ENCODE results near the gene PRIM2. TPM values are rescaled to one million over a fixed set of nuclear protein-coding genes. Genes with fewer than 3 reads are reported as not detected.
A peak's percentile ranks its signal among the peaks of the same experiment; 100 is the strongest.
"Not testable (repeated sequence)": the region's sequence is repeated elsewhere in the genome, so short reads cannot be mapped to it uniquely, and the experiment has no call there.

The PRIM2 gene
- total and polyA plus RNA-seq, 9 of the 15 experiments (the other 6 are each of a cell fraction or from before 2014, with no cell fraction given), result 19.8 to 57.5 (median 33.4) TPM

DNA sequence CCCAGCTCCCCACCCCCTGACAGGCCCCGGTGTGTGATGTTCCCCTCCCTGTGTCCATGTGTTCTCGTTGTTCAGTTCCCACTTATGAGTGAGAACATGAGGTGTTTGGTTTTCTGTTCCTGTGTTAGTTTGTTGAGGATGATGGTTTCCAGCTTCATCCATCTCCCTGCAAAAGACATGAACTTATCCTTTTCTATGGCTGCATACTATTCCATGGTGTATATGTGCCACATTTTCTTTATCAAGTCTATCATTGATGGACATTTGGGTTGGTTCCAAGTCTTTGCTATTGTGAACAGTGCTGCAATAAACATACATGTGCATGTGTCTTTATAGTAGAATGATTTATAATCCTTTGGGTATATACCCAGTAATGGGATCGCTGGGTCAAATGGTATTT lies 148.5 kb downstream of the PRIM2 start:
- FAIRE-seq; H4K20me1 ChIP-seq (replicated peaks; ENCODE audit: control insufficient read depth, insufficient read depth, low read length); BruUV-seq (replicated peaks); H2AFZ ChIP-seq (ENCODE audit: low read depth, low read length); H3K9me1 ChIP-seq (ENCODE audit: control insufficient read depth, insufficient read depth, low read length); intact Hi-C loops (cut with micrococcal nuclease); H3K27ac ChIP-seq (ENCODE audit: extremely low read depth, low read depth, low read length); POLR2A ChIA-PET; in situ Hi-C loops (cut with MboI); H3K79me2 ChIP-seq (ENCODE audit: control insufficient read depth, insufficient read depth, low read length); H3K4me2 ChIP-seq (ENCODE audit: insufficient read depth, low read length); H3K36me3 ChIP-seq (ENCODE audit: control insufficient read depth, insufficient read depth, low read length); CTCF ChIA-PET (ENCODE audit: low intra/inter-chr PET ratio); ATAC-seq; H3K27me3 ChIP-seq (ENCODE audit: control insufficient read depth in 2 of 2, insufficient read depth in 2 of 2, low read length in 2 of 2); H3K9me3 ChIP-seq (replicated peaks; ENCODE audit: control insufficient read depth, insufficient read depth, low read depth, low read length); H3K9ac ChIP-seq (ENCODE audit: insufficient read depth in 1 of 2, low read depth in 2 of 2, low read length in 2 of 2); DNase-seq (ENCODE audit: extremely low read depth in 1 of 4, low spot score in 3 of 4); H3K4me1 ChIP-seq (replicated peaks in 1 of 2; ENCODE audit: control insufficient read depth in 2 of 2, insufficient read depth in 2 of 2, low read length in 2 of 2); H3K4me3 ChIP-seq: not testable (repeated sequence)
- TF ChIP-seq ZNF146 (CRISPR knock-in tag; IDR thresholded peaks at IDR 0.05; ENCODE audit: unreplicated experiment), result peak; percentile 65
- whole genome bisulfite sequencing (ENCODE audit: insufficient coverage, low coverage, missing lambda C conversion rate), result 70% methylated on average over 2 of the region's 3 CpGs

DNA sequence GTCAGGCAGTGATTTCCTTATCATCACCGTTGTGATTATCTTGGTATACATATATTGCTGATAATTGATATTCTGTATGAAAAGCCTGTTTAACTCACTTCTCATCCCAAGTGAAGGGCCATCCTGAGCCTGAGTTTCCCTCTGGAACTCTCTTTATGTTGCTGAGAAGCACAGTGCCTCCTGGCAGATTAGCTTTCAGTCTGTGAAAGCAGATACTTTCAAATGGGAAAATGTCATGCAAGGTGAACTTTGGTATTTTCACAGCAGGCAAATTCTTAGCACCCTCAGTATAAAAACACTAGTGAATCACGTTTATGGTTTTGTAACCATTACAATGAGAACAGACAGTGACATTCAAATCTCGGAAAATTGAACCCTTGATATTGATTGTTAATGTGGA lies 151.6 kb downstream of the PRIM2 start:
- H3K36me3 ChIP-seq (ENCODE audit: control insufficient read depth, insufficient read depth, low read length), result no peaks in the 10 kb centered on the region
- in situ Hi-C loops (cut with MboI), result no loop called here
- no peak overlapping the region for H2AFZ ChIP-seq (ENCODE audit: low read depth, low read length)
- peak; percentile 46 for FAIRE-seq
- POLR2A ChIA-PET, result no interaction called here
- no peak for ATAC-seq
- WGBS (ENCODE audit: insufficient coverage, low coverage, missing lambda C conversion rate), result 24% methylated on average over 3 of the region's 3 CpGs
- no peaks in the 10 kb centered on the region for H3K9me1 ChIP-seq (ENCODE audit: control insufficient read depth, insufficient read depth, low read length)
- no peaks in the 10 kb centered on the region for H4K20me1 ChIP-seq (replicated peaks; ENCODE audit: control insufficient read depth, insufficient read depth, low read length)
- CTCF ChIA-PET (ENCODE audit: low intra/inter-chr PET ratio), result no interaction called here
- H3K4me1 ChIP-seq (replicated peaks in 1 of 2; ENCODE audit: control insufficient read depth in 2 of 2, insufficient read depth in 2 of 2, low read length in 2 of 2), result no peaks in the 10 kb centered on the region
- TF ChIP-seq FOXA1 (IDR thresholded peaks at IDR 0.05; ENCODE audit: borderline replicate concordance), result no peak
- no peak for TF ChIP-seq ZNF197 (CRISPR knock-in tag; IDR thresholded peaks at IDR 0.05; ENCODE audit: low read depth)
- TF ChIP-seq, protein P1, sequence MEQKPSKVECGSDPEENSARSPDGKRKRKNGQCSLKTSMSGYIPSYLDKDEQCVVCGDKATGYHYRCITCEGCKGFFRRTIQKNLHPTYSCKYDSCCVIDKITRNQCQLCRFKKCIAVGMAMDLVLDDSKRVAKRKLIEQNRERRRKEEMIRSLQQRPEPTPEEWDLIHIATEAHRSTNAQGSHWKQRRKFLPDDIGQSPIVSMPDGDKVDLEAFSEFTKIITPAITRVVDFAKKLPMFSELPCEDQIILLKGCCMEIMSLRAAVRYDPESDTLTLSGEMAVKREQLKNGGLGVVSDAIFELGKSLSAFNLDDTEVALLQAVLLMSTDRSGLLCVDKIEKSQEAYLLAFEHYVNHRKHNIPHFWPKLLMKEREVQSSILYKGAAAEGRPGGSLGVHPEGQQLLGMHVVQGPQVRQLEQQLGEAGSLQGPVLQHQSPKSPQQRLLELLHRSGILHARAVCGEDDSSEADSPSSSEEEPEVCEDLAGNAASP (IDR thresholded peaks at IDR 0.05), result no peak
- TF ChIP-seq NCOA4 (IDR thresholded peaks at IDR 0.05; ENCODE audit: partially characterized antibody), result no peak
- TF ChIP-seq ZNF311 (CRISPR knock-in tag; IDR thresholded peaks at IDR 0.05), result no peak
- TF ChIP-seq, protein P2, sequence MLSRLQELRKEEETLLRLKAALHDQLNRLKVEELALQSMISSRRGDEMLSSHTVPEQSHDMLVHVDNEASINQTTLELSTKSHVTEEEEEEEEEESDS (CRISPR knock-in tag; IDR thresholded peaks at IDR 0.05), result no peak
- no peak for TF ChIP-seq FOXK1 (CRISPR knock-in tag; IDR thresholded peaks at IDR 0.05; ENCODE audit: borderline replicate concordance)
- TF ChIP-seq BHLHE40 (IDR thresholded peaks at IDR 0.05; ENCODE audit: low read length), result no peak
- TF ChIP-seq ZNF778 (CRISPR knock-in tag; IDR thresholded peaks at IDR 0.05), result no peak
- no peak for TF ChIP-seq TSC22D4 (tag; IDR thresholded peaks at IDR 0.05)
- TF ChIP-seq CBX2 (IDR thresholded peaks at IDR 0.05; ENCODE audit: insufficient read depth, low read length, poor library complexity, severe bottlenecking), result no peak
- no peak for TF ChIP-seq MTF1 (CRISPR knock-in tag; IDR thresholded peaks at IDR 0.05; ENCODE audit: borderline replicate concordance)
- TF ChIP-seq TCF7 (IDR thresholded peaks at IDR 0.05; ENCODE audit: borderline replicate concordance), result no peak
- TF ChIP-seq, protein P3, sequence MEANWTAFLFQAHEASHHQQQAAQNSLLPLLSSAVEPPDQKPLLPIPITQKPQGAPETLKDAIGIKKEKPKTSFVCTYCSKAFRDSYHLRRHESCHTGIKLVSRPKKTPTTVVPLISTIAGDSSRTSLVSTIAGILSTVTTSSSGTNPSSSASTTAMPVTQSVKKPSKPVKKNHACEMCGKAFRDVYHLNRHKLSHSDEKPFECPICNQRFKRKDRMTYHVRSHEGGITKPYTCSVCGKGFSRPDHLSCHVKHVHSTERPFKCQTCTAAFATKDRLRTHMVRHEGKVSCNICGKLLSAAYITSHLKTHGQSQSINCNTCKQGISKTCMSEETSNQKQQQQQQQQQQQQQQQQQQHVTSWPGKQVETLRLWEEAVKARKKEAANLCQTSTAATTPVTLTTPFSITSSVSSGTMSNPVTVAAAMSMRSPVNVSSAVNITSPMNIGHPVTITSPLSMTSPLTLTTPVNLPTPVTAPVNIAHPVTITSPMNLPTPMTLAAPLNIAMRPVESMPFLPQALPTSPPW (CRISPR knock-in tag; IDR thresholded peaks at IDR 0.05), result no peak
- no peaks in the 10 kb centered on the region for H3K79me2 ChIP-seq (ENCODE audit: control insufficient read depth, insufficient read depth, low read length)
- intact Hi-C loops (cut with micrococcal nuclease), result no loop called here
- no peak overlapping the region for H3K27ac ChIP-seq (ENCODE audit: extremely low read depth, low read depth, low read length)
- H3K9me3 ChIP-seq (replicated peaks; ENCODE audit: control insufficient read depth, insufficient read depth, low read depth, low read length), result no peaks in the 10 kb centered on the region
- no peak overlapping the region for H3K4me3 ChIP-seq
- DNase-seq (ENCODE audit: extremely low read depth in 1 of 4, low spot score in 3 of 4), result no peak
- no peak overlapping the region for H3K9ac ChIP-seq (ENCODE audit: insufficient read depth in 1 of 2, low read depth in 2 of 2, low read length in 2 of 2)
- H3K27me3 ChIP-seq (ENCODE audit: control insufficient read depth in 2 of 2, insufficient read depth in 2 of 2, low read length in 2 of 2), result no peaks in the 10 kb centered on the region
- BruUV-seq (replicated peaks), result no TSS peak
- no peak overlapping the region for H3K4me2 ChIP-seq (ENCODE audit: insufficient read depth, low read length)
